HG03460 (cell line): ENCODE results near the gene TENT5D.
"Not testable (repeated sequence)": the region's sequence is repeated elsewhere in the genome, so short reads cannot be mapped to it uniquely, and the experiment has no call there.

Experiments used
- ATAC-seq: cut with Tn5 transposase; IDR thresholded peaks from one replicate; pipeline ENCODE4 v1.9.1; 2021; ENCODE audit not compliant: unreplicated experiment

The TENT5D gene

DNA sequence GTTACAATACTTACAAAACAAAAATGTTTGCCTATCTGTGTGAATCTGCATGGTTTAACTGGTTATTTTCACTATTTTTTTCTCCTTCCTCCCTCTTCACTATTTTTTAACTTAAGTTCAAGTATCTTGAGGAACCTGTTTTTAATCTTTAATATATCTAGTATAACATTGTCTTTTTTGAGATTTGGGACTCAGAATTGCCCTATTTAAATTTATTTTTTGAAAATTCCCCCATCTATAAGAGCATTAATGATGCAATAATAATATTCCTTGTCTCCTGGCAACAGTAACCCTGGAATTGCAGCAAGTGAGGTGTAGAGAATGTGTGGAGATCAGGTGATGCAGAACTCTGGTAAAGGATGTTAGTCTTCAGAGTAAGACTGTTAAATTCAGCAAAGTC is at the start of gene TENT5D:
TSS of gene TENT5D (plus strand) at position 301 of the 400 bp plus-strand sequence. CDS start 22,093 bp downstream, outside the sequence.
- no peak for ATAC-seq

DNA sequence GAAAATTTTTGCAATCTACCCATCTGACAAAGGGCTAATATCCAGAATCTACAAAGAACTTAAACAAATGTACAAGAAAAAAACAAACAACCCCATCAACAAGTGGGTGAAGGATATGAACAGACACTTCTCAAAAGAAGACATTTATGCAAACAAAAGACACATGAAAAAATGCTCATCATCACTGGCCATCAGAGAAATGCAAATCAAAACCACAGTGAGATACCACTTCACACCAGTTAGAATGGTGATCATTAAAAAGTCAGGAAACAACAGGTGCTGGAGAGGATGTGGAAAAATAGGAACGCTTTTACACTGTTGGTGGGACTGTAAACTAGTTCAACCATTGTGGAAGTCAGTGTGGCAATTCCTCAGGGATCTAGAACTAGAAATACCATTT is 34.6 kb upstream of the TENT5D start:
- ATAC-seq, result not testable (repeated sequence)

DNA sequence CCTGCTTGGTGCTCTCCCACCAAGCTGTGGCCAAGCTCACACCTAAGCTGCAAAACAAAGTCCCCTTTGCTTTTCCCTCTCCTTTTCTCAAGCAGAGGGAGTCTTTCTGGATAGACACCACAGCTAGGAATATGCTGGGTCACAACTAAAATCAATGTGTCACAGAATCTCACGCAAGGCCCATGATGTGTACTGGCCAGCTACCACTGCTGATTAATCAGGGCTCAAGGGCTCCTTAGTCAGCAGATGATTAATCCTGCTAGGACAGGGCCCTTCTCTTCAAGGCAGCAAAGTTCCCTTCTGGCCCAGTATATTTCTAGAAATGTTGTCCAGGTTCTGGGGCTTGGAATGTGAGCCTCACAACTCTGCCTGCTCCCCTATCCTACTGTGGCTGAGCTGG is 32.0 kb upstream of the TENT5D start:
- ATAC-seq, result no peak

GRCh38 chrX:80412042-80412441 is 8.2 kb upstream of the TENT5D start:
- no peak for ATAC-seq

DNA sequence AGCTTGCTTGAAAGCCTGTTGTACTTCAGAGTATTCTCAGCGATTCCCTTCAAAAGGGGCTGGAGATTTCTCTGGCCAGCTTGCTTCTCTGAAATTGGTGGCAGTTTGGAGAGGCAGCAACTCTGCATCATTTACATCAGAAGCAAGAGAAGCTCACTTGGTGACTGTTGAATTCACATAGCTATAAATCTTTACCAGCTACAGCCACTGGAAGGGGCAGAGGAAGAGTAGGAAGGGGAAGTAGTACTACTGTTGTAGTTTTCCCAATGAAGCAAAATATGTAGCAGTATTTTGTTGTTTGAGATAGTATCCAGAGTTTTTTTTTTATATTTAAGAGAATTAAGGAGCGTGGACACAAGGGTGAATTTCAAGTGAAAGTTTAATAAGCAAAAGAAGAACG is 2.8 kb downstream of the TENT5D start:
- ATAC-seq, result no peak

DNA sequence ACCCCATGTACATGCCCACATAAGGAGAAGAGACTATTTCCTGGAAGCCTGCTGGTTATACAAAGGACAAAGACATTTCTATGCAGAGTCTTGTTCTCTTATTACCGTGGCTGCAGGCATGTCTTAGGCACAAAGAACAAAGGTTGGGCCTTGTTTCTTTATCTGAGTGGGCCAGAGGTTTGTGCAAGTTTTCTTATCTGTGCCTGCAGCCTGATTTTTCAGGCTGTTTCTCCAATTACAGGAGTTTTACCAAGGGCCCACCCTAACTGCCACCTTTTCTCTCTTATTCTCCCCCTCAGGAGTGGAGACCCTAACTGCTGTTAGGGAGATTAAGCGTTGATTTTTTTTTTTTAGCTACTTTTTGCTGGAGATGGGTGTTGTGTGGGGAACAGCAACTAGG is 3.5 kb downstream of the TENT5D start:
- no peak for ATAC-seq

DNA sequence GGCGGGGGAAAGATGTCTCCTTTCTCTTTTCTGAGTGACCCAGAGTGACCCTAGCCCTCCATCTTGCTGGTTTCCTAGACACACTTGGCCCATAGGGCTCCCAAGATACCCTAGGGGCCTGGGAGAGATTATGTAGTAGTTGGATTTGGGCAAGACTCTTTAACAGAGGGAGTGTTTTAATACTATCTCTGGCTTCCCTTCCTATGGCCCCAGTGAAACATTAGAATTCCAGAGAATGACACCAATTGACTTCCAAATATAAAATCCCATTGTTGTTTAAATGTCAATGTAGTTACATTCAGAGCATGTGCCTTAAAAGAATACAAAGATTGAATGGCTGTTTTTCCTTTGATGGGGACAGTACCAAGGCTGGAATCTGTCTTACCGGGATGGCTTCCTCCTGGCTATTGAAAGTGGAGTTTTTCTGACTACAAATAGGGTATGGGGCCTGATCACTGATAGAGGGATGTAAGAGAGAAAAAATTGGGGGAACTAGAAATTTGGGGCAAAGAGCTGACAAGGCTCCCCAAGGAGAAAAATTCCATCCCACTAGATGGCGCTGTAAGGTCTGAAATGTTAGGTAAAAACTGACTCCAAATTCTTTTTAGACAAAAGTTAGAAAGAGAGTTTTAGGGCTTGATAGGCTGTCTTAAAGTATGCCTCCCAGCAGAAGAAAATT is 10.7 kb downstream of the TENT5D start:
- no peak for ATAC-seq

- ATAC-seq, result no peak
Observed at GRCh38 chrX:80431505-80431832, 11.2 kb downstream of the TENT5D start.

DNA sequence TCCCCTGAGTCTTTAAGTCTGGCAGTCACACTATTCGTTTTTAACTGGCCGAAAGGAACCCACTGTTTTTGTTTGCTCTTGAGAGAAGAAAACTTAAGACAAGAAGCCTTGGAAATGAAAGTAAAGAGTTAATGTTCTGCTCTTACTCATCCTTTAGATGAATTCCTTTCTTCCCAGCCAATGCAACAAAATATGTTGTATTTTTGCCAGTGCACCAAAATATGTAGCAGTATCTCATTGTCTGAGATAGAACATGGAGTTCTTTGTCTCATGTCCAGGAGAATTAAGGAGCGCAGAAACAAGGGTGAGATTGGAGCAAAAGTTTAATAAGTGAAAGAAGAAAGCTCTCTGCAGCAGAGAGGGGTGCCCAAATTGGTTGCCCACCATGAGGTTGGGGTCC is 12.2 kb downstream of the TENT5D start:
- ATAC-seq, result no peak

DNA sequence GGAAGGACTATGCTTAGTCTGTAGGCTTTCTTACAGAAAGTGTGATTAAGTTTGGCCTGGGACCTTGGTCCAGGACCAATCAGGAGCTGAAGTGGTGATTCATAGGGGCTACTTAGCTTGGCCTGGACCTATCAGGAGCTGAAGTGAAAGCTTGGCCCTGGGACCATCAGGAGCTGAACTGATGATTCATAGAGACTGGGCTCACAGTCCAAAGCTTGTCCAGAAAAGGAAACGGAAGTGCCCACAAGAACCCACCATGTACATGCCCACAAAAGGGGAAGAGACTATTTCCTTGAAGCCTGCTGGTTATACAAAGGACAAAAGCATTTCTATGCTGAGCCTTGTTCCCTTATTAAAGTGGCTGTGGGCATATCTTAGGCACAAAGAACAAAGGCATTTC is 12.6 kb downstream of the TENT5D start:
- ATAC-seq, result no peak

GRCh38 chrX:80468166-80468565 is 47.9 kb downstream of the TENT5D start:
- ATAC-seq, result not testable (repeated sequence)

- ATAC-seq, result no peak
Observed at GRCh38 chrX:80471582-80471981, 51.3 kb downstream of the TENT5D start.

DNA sequence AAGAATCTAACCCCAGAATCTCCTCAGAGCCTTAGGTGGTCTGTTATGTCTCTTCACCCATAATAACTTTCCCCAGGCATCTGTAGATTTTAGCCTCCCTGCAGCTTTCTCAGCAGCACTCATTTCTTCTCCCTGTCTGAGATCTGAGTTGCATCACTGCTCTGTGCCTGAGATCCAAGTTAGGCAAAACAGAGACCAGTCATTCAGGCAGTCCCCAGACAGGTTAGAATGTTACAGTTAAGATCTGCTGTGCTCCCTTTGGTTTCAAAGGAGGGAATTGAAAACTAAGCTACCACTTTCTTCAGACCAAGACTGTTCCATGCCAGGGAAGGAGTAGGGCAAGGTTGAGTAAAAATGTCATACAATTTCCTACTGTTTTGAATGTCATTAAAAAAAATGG is 65.3 kb downstream of the TENT5D start:
- ATAC-seq, result no peak

- no peak for ATAC-seq
Observed at GRCh38 chrX:80486299-80486698, 66.1 kb downstream of the TENT5D start.

GRCh38 chrX:80489166-80489565 is 68.9 kb downstream of the TENT5D start:
- ATAC-seq, result no peak
